Ishikawa (cell line): Measurements from ENCODE around the gene OR51D1.

Experiments
- CEBPB ChIP-seq: IDR thresholded peaks from 2 replicates; pipeline ENCODE4 v1.6.1; 2012
- EP300 ChIP-seq: IDR thresholded peaks from 2 replicates; pipeline ENCODE4 v1.6.1; 2012; ENCODE audit warnings: borderline replicate concordance

GRCh38 chr11:4684631-4685285 lies 47.5 kb downstream of the OR51D1 start:
- TF ChIP-seq EP300 = no peak
- TF ChIP-seq CEBPB = no peak
